ENCODE measurements around the gene MTURN.

MTURN gene

DNA sequence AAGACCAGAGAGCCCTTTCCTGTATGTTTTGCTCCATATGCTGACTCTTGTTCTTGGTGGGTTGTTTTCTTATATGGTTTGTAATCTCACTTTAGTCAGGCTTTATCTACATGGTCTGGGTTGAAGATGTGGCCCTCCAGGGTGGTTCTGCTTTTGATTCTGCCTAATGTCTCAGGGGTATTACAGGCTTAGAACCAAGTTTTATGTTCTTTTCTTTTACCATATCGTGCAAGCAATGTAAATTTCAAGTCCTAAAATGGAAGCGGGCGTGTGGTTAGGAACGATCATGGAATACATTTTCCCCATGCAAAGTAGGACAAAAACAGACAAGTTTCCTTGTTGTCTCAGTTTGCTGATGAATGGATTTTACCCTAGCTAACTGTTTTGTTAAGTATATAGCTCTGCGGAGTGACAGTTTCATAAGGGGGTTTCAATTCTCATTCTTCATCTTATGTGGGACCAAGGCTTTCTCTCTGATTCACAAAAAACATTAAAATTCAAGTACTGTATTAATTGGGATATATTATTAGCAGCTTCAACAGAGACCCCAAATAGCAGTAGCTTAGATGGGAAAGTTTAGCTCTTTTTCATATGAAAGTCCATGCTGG is 58.7 kb downstream of the MTURN start:
- H3K9ac ChIP-seq (ENCODE audit: insufficient read length): no peak overlapping the region

DNA sequence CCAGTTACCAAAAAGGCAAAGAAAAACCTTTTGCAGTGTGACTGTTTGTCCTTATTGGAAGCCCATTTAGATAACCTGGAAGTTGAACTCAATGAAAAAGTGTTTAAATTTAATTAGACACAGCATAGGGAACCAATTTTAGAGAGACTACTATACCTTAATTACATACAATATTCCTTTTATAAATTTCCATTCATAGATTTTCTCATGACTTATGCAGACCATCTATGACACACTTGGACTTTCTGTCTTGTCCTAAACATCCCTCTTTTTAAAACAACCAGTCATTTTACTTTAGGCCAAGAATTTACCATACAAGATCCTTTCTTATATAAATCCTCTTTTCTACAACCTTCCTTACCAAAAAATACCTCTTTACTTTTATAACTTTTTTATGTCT is 61.6 kb downstream of the MTURN start:
- H3K9ac ChIP-seq (ENCODE audit: insufficient read length): no peak overlapping the region
- DNase-seq (ENCODE audit: low read depth, low spot score): no peak
- TF ChIP-seq EZH2 (IDR thresholded peaks at IDR 0.05): no peak

More for the DNA sequence above, 58.7 kb downstream of the MTURN start:
- H3K9me3 ChIP-seq (ENCODE audit: low read depth, low read length): peaks cover 10% of the 10 kb centered on the region; the same call in 1 of the 2 replicates
- no peak overlapping the region for H3K4me3 ChIP-seq
- H3K27ac ChIP-seq: no peak overlapping the region
- no peak for DNase-seq (ENCODE audit: low read depth, low spot score)
- TF ChIP-seq FOXP2 (optimal IDR thresholded peaks at IDR 0.05; ENCODE audit: control extremely low read depth, extremely low read length, insufficient read depth): no peak
- no peak for TF ChIP-seq POLR2AphosphoS5 (IDR thresholded peaks at IDR 0.05; ENCODE audit: borderline replicate concordance, low read depth, low read length)
- no peak for TF ChIP-seq EZH2 (IDR thresholded peaks at IDR 0.05)
- no peaks in the 10 kb centered on the region for H3K36me3 ChIP-seq (ENCODE audit: insufficient read depth, low read length)

DNA sequence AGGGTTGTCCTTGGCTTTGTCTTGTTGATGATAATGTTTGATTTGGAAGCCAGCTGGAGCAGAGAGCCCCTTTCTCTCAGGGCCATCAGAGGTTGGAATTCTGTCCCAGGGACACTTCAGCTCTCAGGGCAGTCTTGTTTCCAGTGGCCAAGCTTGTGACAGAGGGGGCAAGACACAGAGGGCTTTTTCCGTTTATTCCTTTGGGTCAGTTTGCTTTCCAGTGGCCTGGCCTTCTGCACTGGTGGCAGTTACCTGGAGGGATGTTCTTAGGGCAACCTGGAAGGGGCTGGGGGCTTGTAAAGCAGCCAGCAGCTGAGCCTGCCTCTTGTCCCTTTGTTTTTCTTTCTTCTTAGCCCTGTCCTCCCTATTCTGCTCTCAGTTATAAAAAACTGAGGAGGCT is 62.7 kb downstream of the MTURN start:
- TF ChIP-seq EZH2 (IDR thresholded peaks at IDR 0.05) (no peak), POLR2AphosphoS5 (IDR thresholded peaks at IDR 0.05; ENCODE audit: borderline replicate concordance, low read depth, low read length) (no peak), FOXP2 (optimal IDR thresholded peaks at IDR 0.05; ENCODE audit: control extremely low read depth, extremely low read length, insufficient read depth) (no peak)
- no peak overlapping the region for H3K9ac ChIP-seq (ENCODE audit: insufficient read length)

More for the DNA sequence above, 61.6 kb downstream of the MTURN start:
- peaks cover 10% of the 10 kb centered on the region; the same call in 1 of the 2 replicates for H3K9me3 ChIP-seq (ENCODE audit: low read depth, low read length)
- H3K36me3 ChIP-seq (ENCODE audit: insufficient read depth, low read length): no peaks in the 10 kb centered on the region
- H3K27ac ChIP-seq: no peak overlapping the region
- H3K4me3 ChIP-seq: no peak overlapping the region

DNA sequence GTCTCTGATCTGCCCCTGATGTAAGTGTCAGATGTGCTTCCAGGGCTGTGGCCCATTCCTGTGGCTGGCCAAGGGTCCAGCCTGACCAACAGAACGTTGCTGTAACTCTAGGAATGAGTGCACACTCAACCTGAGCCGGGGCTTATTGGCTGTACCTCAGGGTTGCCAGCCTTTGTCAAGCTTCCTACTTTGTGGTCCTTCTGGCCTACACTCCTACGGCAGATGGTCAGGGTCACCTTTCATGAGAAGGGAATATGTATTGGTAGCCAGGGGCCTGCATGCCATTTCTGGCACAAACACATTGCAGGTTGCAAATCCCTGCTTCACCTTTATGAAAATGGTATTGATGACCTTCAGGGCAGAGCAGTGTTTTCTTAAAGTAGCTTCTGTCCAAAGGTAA is 64.5 kb downstream of the MTURN start:
- TF ChIP-seq EZH2 (IDR thresholded peaks at IDR 0.05): no peak
- TF ChIP-seq POLR2AphosphoS5 (IDR thresholded peaks at IDR 0.05; ENCODE audit: borderline replicate concordance, low read depth, low read length): no peak
- no peak for TF ChIP-seq FOXP2 (optimal IDR thresholded peaks at IDR 0.05; ENCODE audit: control extremely low read depth, extremely low read length, insufficient read depth)
- no peaks in the 10 kb centered on the region for H3K36me3 ChIP-seq (ENCODE audit: insufficient read depth, low read length)
- H3K9me3 ChIP-seq (ENCODE audit: low read depth, low read length): peaks cover 10% of the 10 kb centered on the region; the same call in 1 of the 2 replicates

More for the DNA sequence above, 62.7 kb downstream of the MTURN start:
- Histone ChIP-seq H3K27ac (no peak overlapping the region), H3K9me3 (ENCODE audit: low read depth, low read length) (peaks cover 10% of the 10 kb centered on the region; the same call in 1 of the 2 replicates), H3K4me3 (no peak overlapping the region), H3K36me3 (ENCODE audit: insufficient read depth, low read length) (no peaks in the 10 kb centered on the region)
- no peak for DNase-seq (ENCODE audit: low read depth, low spot score)

DNA sequence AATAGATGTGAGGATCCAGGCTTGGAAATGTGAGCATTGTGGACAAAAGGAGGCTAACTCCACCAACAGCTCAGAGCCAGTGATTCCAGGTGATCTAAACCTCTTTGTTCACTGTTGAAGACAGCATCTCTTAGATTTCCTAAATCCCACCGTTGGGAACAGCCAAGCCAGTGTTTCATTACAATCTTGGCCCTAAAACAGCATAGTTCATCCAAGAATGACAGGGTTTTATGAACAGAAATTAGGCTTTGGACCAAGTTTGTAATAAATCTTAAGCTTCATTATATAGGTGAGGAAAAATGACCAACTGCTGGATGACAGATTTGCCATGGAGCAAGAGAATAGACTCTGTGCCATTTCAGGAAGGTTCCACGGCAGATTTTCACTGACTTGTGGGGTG is 65.8 kb downstream of the MTURN start:
- Histone ChIP-seq H3K27ac (no peak overlapping the region), H3K36me3 (ENCODE audit: insufficient read depth, low read length) (no peaks in the 10 kb centered on the region), H3K4me3 (no peak overlapping the region), H3K9ac (ENCODE audit: insufficient read length) (no peak overlapping the region), H3K9me3 (ENCODE audit: low read depth, low read length) (peaks cover 9% of the 10 kb centered on the region; the same call in 1 of the 2 replicates)
- TF ChIP-seq POLR2AphosphoS5 (IDR thresholded peaks at IDR 0.05; ENCODE audit: borderline replicate concordance, low read depth, low read length) (no peak), EZH2 (IDR thresholded peaks at IDR 0.05) (no peak), FOXP2 (optimal IDR thresholded peaks at IDR 0.05; ENCODE audit: control extremely low read depth, extremely low read length, insufficient read depth) (no peak)
- DNase-seq (ENCODE audit: low read depth, low spot score): no peak

More for the DNA sequence above, 64.5 kb downstream of the MTURN start:
- DNase-seq (ENCODE audit: low read depth, low spot score): no peak
- no peak overlapping the region for H3K4me3 ChIP-seq
- H3K9ac ChIP-seq (ENCODE audit: insufficient read length): no peak overlapping the region
- no peak overlapping the region for H3K27ac ChIP-seq

DNA sequence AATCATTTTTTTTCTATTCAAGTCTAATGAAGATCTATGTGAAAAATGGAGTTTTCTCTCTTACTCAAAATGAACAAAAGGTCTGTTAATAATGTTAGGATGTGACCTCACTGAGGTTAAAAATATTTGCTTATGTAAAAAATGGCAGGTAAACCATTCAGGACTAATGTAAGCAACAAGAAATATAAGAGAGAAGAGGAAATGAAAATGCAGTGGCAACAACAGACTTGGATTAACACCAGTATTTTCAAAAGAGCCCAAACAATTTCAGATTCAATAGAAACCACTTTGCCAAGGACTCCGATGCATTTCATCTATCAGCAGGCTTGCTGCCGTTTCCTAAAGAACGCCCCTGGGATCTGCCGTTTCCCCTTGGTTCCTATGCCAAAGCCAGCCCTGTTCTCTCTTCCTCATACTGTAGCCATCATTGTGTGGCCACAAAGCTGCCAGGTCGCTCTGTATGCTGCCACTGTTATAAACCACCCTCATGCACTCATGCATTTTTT is 66.4 kb downstream of the MTURN start:
- no peak for DNase-seq (ENCODE audit: low read depth, low spot score)
- no peak for TF ChIP-seq POLR2AphosphoS5 (IDR thresholded peaks at IDR 0.05; ENCODE audit: borderline replicate concordance, low read depth, low read length)
- no peak for TF ChIP-seq EZH2 (IDR thresholded peaks at IDR 0.05)
- no peak for TF ChIP-seq FOXP2 (optimal IDR thresholded peaks at IDR 0.05; ENCODE audit: control extremely low read depth, extremely low read length, insufficient read depth)
- no peak overlapping the region for H3K27ac ChIP-seq
- no peak overlapping the region for H3K9ac ChIP-seq (ENCODE audit: insufficient read length)
- 0 out of 2 replicates have a peak, but pooled peaks cover 5% of the 10 kb centered on the region for H3K9me3 ChIP-seq (ENCODE audit: low read depth, low read length)
- no peaks in the 10 kb centered on the region for H3K36me3 ChIP-seq (ENCODE audit: insufficient read depth, low read length)
- H3K4me3 ChIP-seq: no peak overlapping the region

DNA sequence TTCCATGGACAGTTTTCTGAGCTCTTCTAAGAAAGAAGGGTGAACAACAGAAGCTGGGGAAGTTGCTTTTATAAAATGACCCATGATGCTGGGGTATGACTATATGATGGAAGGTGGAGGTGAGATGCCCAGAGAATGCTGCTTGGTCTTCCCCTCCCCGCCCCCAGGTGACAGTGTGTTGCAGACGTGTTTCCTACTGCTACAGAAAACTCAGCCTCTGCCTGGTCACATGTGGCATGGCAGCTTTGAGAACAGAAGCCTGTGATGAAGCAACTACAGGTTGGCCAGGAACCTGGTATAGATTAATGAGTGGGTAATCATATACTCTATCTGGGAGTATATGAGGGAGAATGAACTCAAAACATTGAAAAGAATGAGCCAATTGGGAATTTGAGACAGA is 67.1 kb downstream of the MTURN start:
- Histone ChIP-seq H3K9ac (ENCODE audit: insufficient read length) (no peak overlapping the region), H3K27ac (no peak overlapping the region), H3K9me3 (ENCODE audit: low read depth, low read length) (0 out of 2 replicates have a peak, but pooled peaks cover under 1% of the 10 kb centered on the region), H3K36me3 (ENCODE audit: insufficient read depth, low read length) (no peaks in the 10 kb centered on the region), H3K4me3 (no peak overlapping the region)
- DNase-seq (ENCODE audit: low read depth, low spot score): no peak
- TF ChIP-seq EZH2 (IDR thresholded peaks at IDR 0.05) (no peak), FOXP2 (optimal IDR thresholded peaks at IDR 0.05; ENCODE audit: control extremely low read depth, extremely low read length, insufficient read depth) (no peak), POLR2AphosphoS5 (IDR thresholded peaks at IDR 0.05; ENCODE audit: borderline replicate concordance, low read depth, low read length) (no peak)

DNA sequence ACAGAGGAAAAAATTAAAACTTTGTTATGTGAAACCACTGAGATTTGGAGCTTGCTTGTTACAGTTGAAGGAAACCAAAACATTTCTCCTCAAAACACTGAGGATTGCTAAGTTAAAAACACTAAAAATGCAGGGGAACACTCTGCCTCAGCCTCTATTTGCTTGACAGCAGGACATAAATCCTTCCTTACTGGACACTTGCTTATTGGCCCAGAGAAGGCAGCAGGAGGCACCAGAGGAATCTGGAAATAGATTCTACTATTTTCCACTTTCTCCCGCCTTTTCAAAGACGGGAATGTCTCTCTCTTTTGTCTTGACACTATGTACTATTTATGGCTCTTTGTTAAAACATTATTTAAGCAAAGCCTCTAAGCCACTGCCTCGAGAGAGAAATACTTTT is 67.9 kb downstream of the MTURN start:
- Histone ChIP-seq H3K27ac (no peak overlapping the region), H3K9ac (ENCODE audit: insufficient read length) (no peak overlapping the region), H3K36me3 (ENCODE audit: insufficient read depth, low read length) (no peaks in the 10 kb centered on the region), H3K4me3 (no peak overlapping the region), H3K9me3 (ENCODE audit: low read depth, low read length) (no peaks in the 10 kb centered on the region)
- no peak for DNase-seq (ENCODE audit: low read depth, low spot score)
- TF ChIP-seq EZH2 (IDR thresholded peaks at IDR 0.05) (no peak), POLR2AphosphoS5 (IDR thresholded peaks at IDR 0.05; ENCODE audit: borderline replicate concordance, low read depth, low read length) (no peak), FOXP2 (optimal IDR thresholded peaks at IDR 0.05; ENCODE audit: control extremely low read depth, extremely low read length, insufficient read depth) (no peak)

DNA sequence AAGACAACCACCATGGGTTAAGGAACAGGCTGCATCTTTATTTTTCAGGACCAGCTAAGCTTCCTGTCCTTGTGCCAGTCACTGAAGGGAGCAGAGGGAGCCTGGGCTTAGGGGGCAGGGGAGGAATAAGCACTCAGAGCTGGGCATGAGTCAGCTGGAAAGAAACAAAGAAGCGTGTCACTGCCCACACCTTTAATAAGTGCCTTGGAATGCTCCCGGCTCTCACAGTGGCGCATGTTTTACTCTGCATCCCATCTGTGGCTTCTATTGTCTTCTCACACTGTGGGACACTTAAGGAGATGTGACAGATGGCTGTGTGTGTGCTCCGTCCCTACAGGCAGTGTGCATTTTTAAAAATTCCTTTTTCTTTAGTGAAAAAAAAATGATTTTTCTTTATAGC is 71.7 kb downstream of the MTURN start:
- TF ChIP-seq EZH2 (IDR thresholded peaks at IDR 0.05) (no peak), FOXP2 (optimal IDR thresholded peaks at IDR 0.05; ENCODE audit: control extremely low read depth, extremely low read length, insufficient read depth) (no peak), POLR2AphosphoS5 (IDR thresholded peaks at IDR 0.05; ENCODE audit: borderline replicate concordance, low read depth, low read length) (no peak)
- H3K36me3 ChIP-seq (ENCODE audit: insufficient read depth, low read length): no peaks in the 10 kb centered on the region
- H3K9ac ChIP-seq (ENCODE audit: insufficient read length): no peak overlapping the region
- H3K9me3 ChIP-seq (ENCODE audit: low read depth, low read length): no peaks in the 10 kb centered on the region
- no peak overlapping the region for H3K27ac ChIP-seq
- H3K4me3 ChIP-seq: no peak overlapping the region
- no peak for DNase-seq (ENCODE audit: low read depth, low spot score)
